Measurements from ENCODE around the gene LRRC3. TPM values are rescaled to one million over a fixed set of nuclear protein-coding genes. Genes with fewer than 3 reads are reported as not detected.

LRRC3 gene
- total RNA-seq, 1 experiment from 2014 or later, result 0.48 TPM

GRCh38 chr21:44461005-44461404 lies 5.7 kb downstream of the LRRC3 start:
- no peaks in the 10 kb centered on the region for H3K79me2 ChIP-seq (ENCODE audit: low read depth)
- intact Hi-C loops (cut with micrococcal nuclease; ENCODE audit: unreplicated experiment), result no loop called here
- H2AFZ ChIP-seq, result no peak overlapping the region
- CTCF ChIA-PET, result no interaction called here
- DNase-seq, result no peak
- no peak for TF ChIP-seq EZH2 (IDR thresholded peaks at IDR 0.05; ENCODE audit: low read depth)
- TF ChIP-seq CTCF (conservative IDR thresholded peaks at IDR 0.05), result no peak
- H3K9me3 ChIP-seq (ENCODE audit: insufficient read depth, low read depth), result no peaks in the 10 kb centered on the region
- no peak overlapping the region for H3K4me2 ChIP-seq
- peaks cover 25% of the 10 kb centered on the region for H3K27me3 ChIP-seq (ENCODE audit: insufficient read depth, low read depth)
- no peak overlapping the region for H3K27ac ChIP-seq
- POLR2A ChIA-PET (ENCODE audit: unreplicated experiment), result no interaction called here
- no peaks in the 10 kb centered on the region for H3K9me2 ChIP-seq (ENCODE audit: insufficient read depth)
- no TSS peak for BruUV-seq (replicated peaks)
- no peaks in the 10 kb centered on the region for H3K4me1 ChIP-seq (replicated peaks; ENCODE audit: insufficient read depth)
- no peaks in the 10 kb centered on the region for H3K36me3 ChIP-seq (ENCODE audit: low read depth)
- H3K4me3 ChIP-seq, result no peak overlapping the region
- no peaks in the 10 kb centered on the region for H3F3A ChIP-seq (ENCODE audit: insufficient read depth, low read depth)
- no peaks in the 10 kb centered on the region for H4K20me1 ChIP-seq (ENCODE audit: insufficient read depth)

- no peaks in the 10 kb centered on the region for H3K79me2 ChIP-seq (ENCODE audit: low read depth)
- H3K4me1 ChIP-seq (replicated peaks; ENCODE audit: insufficient read depth), result no peaks in the 10 kb centered on the region
- no TSS peak for BruUV-seq (replicated peaks)
- H3K4me2 ChIP-seq, result no peak overlapping the region
- no peaks in the 10 kb centered on the region for H3K9me3 ChIP-seq (ENCODE audit: insufficient read depth, low read depth)
- ChIA-PET CTCF (interaction anchor here (0.6 kb wide), 1 partner anchor 9 kb away, joined by 3 read pairs; no protein-coding TSS in a partner anchor), POLR2A (ENCODE audit: unreplicated experiment) (no interaction called here)
- H3K36me3 ChIP-seq (ENCODE audit: low read depth), result no peaks in the 10 kb centered on the region
- no peak for DNase-seq
- H3K9me2 ChIP-seq (ENCODE audit: insufficient read depth), result no peaks in the 10 kb centered on the region
- no peak overlapping the region for H3K4me3 ChIP-seq
- no peak overlapping the region for H3K27ac ChIP-seq
- TF ChIP-seq CTCF (conservative IDR thresholded peaks at IDR 0.05) (0 out of 2 replicates have a peak, but pooled peaks have one; percentile 17), EZH2 (IDR thresholded peaks at IDR 0.05; ENCODE audit: low read depth) (no peak)
- intact Hi-C loops (cut with micrococcal nuclease; ENCODE audit: unreplicated experiment), result no loop called here
- no peak overlapping the region for H2AFZ ChIP-seq
- H4K20me1 ChIP-seq (ENCODE audit: insufficient read depth), result no peaks in the 10 kb centered on the region
- H3K27me3 ChIP-seq (ENCODE audit: insufficient read depth, low read depth), result peaks cover 30% of the 10 kb centered on the region
- H3F3A ChIP-seq (ENCODE audit: insufficient read depth, low read depth), result no peaks in the 10 kb centered on the region
These were observed 6.2 kb downstream of the LRRC3 start for GRCh38 chr21:44461464-44462001.

GRCh38 chr21:44462086-44462833 lies 7.0 kb downstream of the LRRC3 start:
- ChIA-PET CTCF (interaction anchor here (0.6 kb wide), 1 partner anchor 9 kb away, joined by 3 read pairs; no protein-coding TSS in a partner anchor), POLR2A (ENCODE audit: unreplicated experiment) (no interaction called here)
- Histone ChIP-seq H3K4me2 (no peak overlapping the region), H3F3A (ENCODE audit: insufficient read depth, low read depth) (no peaks in the 10 kb centered on the region), H3K9me2 (ENCODE audit: insufficient read depth) (no peaks in the 10 kb centered on the region), H3K27me3 (ENCODE audit: insufficient read depth, low read depth) (peaks cover 38% of the 10 kb centered on the region), H3K4me3 (no peak overlapping the region), H2AFZ (no peak overlapping the region), H3K27ac (no peak overlapping the region), H3K9me3 (ENCODE audit: insufficient read depth, low read depth) (no peaks in the 10 kb centered on the region), H3K4me1 (replicated peaks; ENCODE audit: insufficient read depth) (no peaks in the 10 kb centered on the region), H3K36me3 (ENCODE audit: low read depth) (no peaks in the 10 kb centered on the region), H3K79me2 (ENCODE audit: low read depth) (no peaks in the 10 kb centered on the region), H4K20me1 (ENCODE audit: insufficient read depth) (no peaks in the 10 kb centered on the region)
- no peak for TF ChIP-seq CTCF (conservative IDR thresholded peaks at IDR 0.05)
- TF ChIP-seq EZH2 (IDR thresholded peaks at IDR 0.05; ENCODE audit: low read depth), result no peak
- no peak for DNase-seq
- intact Hi-C loops (cut with micrococcal nuclease; ENCODE audit: unreplicated experiment), result no loop called here
- no TSS peak for BruUV-seq (replicated peaks)
